PC-3 (cell line): ENCODE measurements around the gene MAPK12.

ENCODE experiments used
- CTCF ChIP-seq: fragments of 300-600 bp; sonication (generic); conservative IDR thresholded peaks from 2 replicates; pipeline ENCODE4 v1.5.1; 2017; ENCODE audit warnings: antibody characterized with exemption, low read depth, mild to moderate bottlenecking, low read length
- EZH2 ChIP-seq: fragments of 300-600 bp; sonication (generic); IDR thresholded peaks from one replicate; pipeline ENCODE4 v1.6.1; 2017; ENCODE audit warnings: antibody characterized with exemption, mild to moderate bottlenecking, low read length; ENCODE audit not compliant: unreplicated experiment
- EZH2phosphoT487 ChIP-seq: fragments of 300-600 bp; sonication (generic); IDR thresholded peaks from 2 replicates; pipeline ENCODE4 v1.6.1; 2018; ENCODE audit warnings: mild to moderate bottlenecking, antibody characterized with exemption, low read length, borderline replicate concordance

GRCh38 chr22:50261615-50262459 is at the start of gene MAPK12:
- TF ChIP-seq CTCF (no peak), EZH2phosphoT487 (no peak), EZH2 (no peak)
